Cardiac muscle cell (in vitro differentiated cells and primary cell): ENCODE results near the gene DAPK1. TPM values are rescaled to one million over a fixed set of nuclear protein-coding genes. Genes with fewer than 3 reads are reported as not detected.

Experiments used
- DNase-seq, 2 donors: peaks; one replicate each; pipeline versions ENCODE4 v3.0.0 to v3.0.0-alpha.2; 2010 to 2017; ENCODE audit warnings: low read depth in 1 of 2, low spot score in 1 of 2
- H3K27ac ChIP-seq: fragments of 200-600 bp; sonication (generic); 2 replicates; pipeline ENCODE4 v1.5.1; 2016
- H3K27me3 ChIP-seq: fragments of 200-600 bp; sonication (generic); 2 replicates; pipeline ENCODE4 v1.6.0; 2016; ENCODE audit warnings: control low read depth
- H3K36me3 ChIP-seq: fragments of 200-600 bp; sonication (generic); 2 replicates; pipeline ENCODE4 v1.5.1; 2016; ENCODE audit warnings: control low read depth
- H3K4me1 ChIP-seq: fragments of 200-600 bp; sonication (generic); 2 replicates; pipeline ENCODE4 v1.8.1; 2017; ENCODE audit warnings: low read depth, mild to moderate bottlenecking, mixed run types
- H3K4me3 ChIP-seq: fragments of 200-600 bp; sonication (generic); 2 replicates; pipeline ENCODE4 v1.5.1; 2016; ENCODE audit warnings: mild to moderate bottlenecking
- H3K9me3 ChIP-seq: fragments of 200-600 bp; sonication (generic); 2 replicates; pipeline ENCODE4 v1.5.1; 2017; ENCODE audit warnings: low read depth, mild to moderate bottlenecking, control low read depth
- polyA plus RNA-seq: library from polyadenylated mRNA; unstranded; fragments of >200 nt; fragmentation: Nextera tagmentation; extraction: Ambion mirVana; gene quantifications from 2 replicates; pipeline ENCODE4 v1.2.1, GENCODE V29; 2016
- total RNA-seq: library from RNA; depleted of rRNA; stranded (reverse); fragments of >200 nt; gene quantifications from 2 replicates; pipeline ENCODE4 v1.2.3, GENCODE V29; 2016
- TF ChIP-seq, protein P1 (sequence below): IDR thresholded peaks from 2 replicates; pipeline ENCODE4 v1.5.1; 2012; ENCODE audit warnings: low read depth, mild to moderate bottlenecking, low read length

Gene DAPK1
- total and polyA plus RNA-seq, 2 experiments from 2014 or later, result 21.0 to 39.6 TPM

DNA sequence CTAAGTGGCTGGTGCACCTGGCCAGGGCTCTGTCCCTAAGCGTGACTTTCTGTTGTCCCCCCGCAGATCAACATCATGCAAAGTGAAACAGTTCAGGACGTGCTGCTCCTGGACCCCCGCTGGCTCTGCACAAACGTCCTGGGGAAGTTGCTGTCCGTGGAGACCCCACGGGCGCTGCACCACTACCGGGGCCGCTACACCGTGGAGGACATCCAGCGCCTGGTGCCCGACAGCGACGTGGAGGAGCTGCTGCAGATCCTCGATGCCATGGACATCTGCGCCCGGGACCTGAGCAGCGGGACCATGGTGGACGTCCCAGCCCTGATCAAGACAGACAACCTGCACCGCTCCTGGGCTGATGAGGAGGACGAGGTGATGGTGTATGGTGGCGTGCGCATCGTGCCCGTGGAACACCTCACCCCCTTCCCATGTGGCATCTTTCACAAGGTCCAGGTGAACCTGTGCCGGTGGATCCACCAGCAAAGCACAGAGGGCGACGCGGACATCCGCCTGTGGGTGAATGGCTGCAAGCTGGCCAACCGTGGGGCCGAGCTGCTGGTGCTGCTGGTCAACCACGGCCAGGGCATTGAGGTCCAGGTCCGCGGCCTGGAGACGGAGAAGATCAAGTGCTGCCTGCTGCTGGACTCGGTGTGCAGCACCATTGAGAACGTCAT, 208.5 kb downstream of the DAPK1 start:
- H3K4me3 ChIP-seq, result no peak overlapping the region
- no peaks in the 10 kb centered on the region for H3K27me3 ChIP-seq
- H3K9me3 ChIP-seq, result no peaks in the 10 kb centered on the region
- H3K27ac ChIP-seq, result no peak overlapping the region
- H3K36me3 ChIP-seq, result peaks cover 13% of the 10 kb centered on the region
- no peak for DNase-seq
- no peaks in the 10 kb centered on the region for H3K4me1 ChIP-seq
- TF ChIP-seq, protein P1, sequence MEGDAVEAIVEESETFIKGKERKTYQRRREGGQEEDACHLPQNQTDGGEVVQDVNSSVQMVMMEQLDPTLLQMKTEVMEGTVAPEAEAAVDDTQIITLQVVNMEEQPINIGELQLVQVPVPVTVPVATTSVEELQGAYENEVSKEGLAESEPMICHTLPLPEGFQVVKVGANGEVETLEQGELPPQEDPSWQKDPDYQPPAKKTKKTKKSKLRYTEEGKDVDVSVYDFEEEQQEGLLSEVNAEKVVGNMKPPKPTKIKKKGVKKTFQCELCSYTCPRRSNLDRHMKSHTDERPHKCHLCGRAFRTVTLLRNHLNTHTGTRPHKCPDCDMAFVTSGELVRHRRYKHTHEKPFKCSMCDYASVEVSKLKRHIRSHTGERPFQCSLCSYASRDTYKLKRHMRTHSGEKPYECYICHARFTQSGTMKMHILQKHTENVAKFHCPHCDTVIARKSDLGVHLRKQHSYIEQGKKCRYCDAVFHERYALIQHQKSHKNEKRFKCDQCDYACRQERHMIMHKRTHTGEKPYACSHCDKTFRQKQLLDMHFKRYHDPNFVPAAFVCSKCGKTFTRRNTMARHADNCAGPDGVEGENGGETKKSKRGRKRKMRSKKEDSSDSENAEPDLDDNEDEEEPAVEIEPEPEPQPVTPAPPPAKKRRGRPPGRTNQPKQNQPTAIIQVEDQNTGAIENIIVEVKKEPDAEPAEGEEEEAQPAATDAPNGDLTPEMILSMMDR, result no peak

DNA sequence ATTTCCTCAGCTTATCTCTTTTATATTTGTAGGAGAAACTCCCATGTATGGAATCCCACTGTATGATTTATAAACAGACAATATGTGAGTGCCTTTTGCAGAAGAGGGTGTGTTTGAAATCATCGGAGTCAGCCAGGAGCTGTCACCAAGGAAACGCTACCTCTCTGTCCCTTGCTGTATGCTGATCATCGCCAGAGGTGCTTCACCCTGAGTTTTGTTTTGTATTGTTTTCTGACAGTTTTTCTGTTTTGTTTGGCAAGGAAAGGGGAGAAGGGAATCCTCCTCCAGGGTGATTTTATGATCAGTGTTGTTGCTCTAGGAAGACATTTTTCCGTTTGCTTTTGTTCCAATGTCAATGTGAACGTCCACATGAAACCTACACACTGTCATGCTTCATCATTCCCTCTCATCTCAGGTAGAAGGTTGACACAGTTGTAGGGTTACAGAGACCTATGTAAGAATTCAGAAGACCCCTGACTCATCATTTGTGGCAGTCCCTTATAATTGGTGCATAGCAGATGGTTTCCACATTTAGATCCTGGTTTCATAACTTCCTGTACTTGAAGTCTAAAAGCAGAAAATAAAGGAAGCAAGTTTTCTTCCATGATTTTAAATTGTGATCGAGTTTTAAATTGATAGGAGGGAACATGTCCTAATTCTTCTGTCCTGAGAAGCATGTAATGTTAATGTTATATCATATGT, 210.3 kb downstream of the DAPK1 start:
- Histone ChIP-seq H3K36me3 (peaks cover 13% of the 10 kb centered on the region), H3K9me3 (no peaks in the 10 kb centered on the region), H3K27me3 (no peaks in the 10 kb centered on the region), H3K4me1 (no peaks in the 10 kb centered on the region), H3K4me3 (no peak overlapping the region), H3K27ac (no peak overlapping the region)
- TF ChIP-seq, protein P1, result no peak
- DNase-seq, result no peak

DNA sequence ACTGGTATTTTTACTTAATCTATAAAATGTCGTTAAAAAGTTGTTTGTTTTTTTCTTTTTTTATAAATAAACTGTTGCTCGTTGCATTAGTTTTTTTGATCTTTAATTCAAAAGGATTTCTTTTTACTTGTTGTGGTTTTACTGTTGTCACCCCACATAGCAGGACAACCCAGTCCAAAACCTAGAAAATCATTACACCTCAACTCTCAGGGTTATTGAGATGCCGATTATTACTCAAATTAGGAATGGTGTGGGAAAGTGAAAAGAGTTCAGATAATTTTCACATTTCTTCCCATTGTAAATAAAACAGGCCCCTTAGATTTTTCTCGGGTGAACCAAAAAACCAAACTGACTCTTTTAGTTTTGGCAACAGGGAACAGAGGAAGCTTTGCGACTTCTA, 210.9 kb downstream of the DAPK1 start:
- TF ChIP-seq, protein P1, result no peak
- H3K4me1 ChIP-seq, result no peaks in the 10 kb centered on the region
- DNase-seq, result no peak
- no peaks in the 10 kb centered on the region for H3K27me3 ChIP-seq
- H3K27ac ChIP-seq, result no peak overlapping the region
- H3K4me3 ChIP-seq, result no peak overlapping the region
- H3K36me3 ChIP-seq, result peaks cover 13% of the 10 kb centered on the region
- no peaks in the 10 kb centered on the region for H3K9me3 ChIP-seq

DNA sequence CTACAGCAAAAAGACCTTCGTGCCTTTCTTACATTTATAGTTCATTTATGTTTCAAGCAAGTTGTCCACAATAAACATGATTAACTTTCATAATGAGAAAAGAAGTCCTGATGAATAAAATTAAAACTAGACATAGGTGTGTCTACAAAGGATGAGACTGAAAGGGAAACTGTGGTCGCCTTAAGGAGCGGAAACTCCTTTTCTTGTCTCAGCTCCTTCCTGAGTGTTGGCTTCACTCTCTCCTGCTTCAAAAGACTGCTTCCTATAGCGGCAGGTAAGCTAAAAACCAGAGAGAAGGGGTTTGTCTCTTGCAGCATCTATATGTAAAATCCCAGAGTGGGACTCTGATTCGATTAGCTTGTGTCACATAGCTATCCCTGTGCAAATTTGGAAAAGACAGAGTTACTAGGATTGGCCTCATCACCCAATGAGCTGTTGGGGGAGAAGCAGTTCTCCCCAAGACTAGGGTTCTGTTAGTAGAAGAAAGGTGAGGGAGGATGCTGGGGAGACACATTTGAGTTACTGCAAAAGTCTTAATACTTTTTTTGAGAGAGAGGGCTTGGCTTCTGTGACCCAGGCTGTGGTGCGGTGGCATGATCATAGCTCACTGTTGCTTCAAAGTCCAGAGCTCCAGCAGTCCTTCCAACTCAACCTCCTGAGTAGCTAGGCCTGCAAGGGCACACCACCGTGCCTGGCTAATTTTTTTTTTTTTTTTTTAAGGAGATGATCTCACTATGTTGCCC, 211.5 kb downstream of the DAPK1 start:
- no peaks in the 10 kb centered on the region for H3K27me3 ChIP-seq
- H3K4me1 ChIP-seq, result no peaks in the 10 kb centered on the region
- TF ChIP-seq, protein P1, result no peak
- no peak for DNase-seq
- peaks cover 13% of the 10 kb centered on the region for H3K36me3 ChIP-seq
- H3K4me3 ChIP-seq, result no peak overlapping the region
- H3K9me3 ChIP-seq, result no peaks in the 10 kb centered on the region
- H3K27ac ChIP-seq, result no peak overlapping the region

DNA sequence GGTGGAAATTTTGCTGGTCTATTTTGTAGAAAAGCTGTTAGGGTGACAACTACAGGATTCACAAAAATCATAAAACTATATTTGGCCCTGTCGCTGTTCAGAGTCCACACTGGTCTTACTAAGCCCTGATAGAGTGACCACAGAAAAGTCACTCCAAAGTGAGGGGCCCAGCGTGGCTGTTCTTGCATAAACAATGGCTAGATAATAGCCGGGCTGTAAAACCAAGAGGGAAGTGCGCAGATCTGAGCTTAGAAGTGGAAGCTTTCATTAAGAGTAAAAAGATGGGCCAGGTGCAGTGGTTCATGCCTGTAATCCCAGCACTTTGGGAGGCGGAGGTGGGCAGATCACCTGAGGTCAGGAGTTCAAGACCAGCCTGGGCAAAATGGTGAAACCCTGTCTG, 212.8 kb downstream of the DAPK1 start:
- Histone ChIP-seq H3K9me3 (no peaks in the 10 kb centered on the region), H3K36me3 (peaks cover 11% of the 10 kb centered on the region), H3K27ac (no peak overlapping the region), H3K4me3 (no peak overlapping the region), H3K27me3 (no peaks in the 10 kb centered on the region), H3K4me1 (no peaks in the 10 kb centered on the region)
- no peak for DNase-seq
- TF ChIP-seq, protein P1, result no peak
